Vagina (tissue), 2 donors: Measurements from ENCODE around the gene CFTR. TPM values are rescaled to one million over a fixed set of nuclear protein-coding genes. Genes with fewer than 3 reads are reported as not detected.

Experiments
- DNase-seq, 2 donors: peaks; one replicate each; pipeline ENCODE4 v3.0.0-alpha.2; 2017; ENCODE audit errors: extremely low spot score in 2 of 2
- H3K27ac ChIP-seq: fragments of 200-600 bp; sonication (generic); one replicate; pipeline ENCODE4 v1.5.1; 2019
- H3K27me3 ChIP-seq: fragments of 200-600 bp; sonication (generic); one replicate; pipeline ENCODE4 v1.5.1; 2019
- H3K36me3 ChIP-seq, 2 donors: fragments of 200-600 bp; sonication (generic); one replicate each; pipeline ENCODE4 v1.5.1; 2017 to 2019
- H3K4me1 ChIP-seq: fragments of 200-600 bp; sonication (generic); one replicate; pipeline ENCODE4 v1.5.1; 2019
- H3K4me3 ChIP-seq, 2 donors: fragments of 200-600 bp; sonication (generic); 1 replicate in 1 of 2; 2 replicates in 1 of 2; pipeline ENCODE4 v1.5.1; 2016 to 2019
- H3K9me3 ChIP-seq: fragments of 200-600 bp; sonication (generic); one replicate; pipeline ENCODE4 v1.5.1; 2019
- POLR2A ChIP-seq, 2 donors: fragments of 450-650 bp; IDR thresholded peaks; one replicate each; pipeline ENCODE4 v1.6.1; 2017; ENCODE audit warnings: antibody characterized with exemption in 2 of 2, mild to moderate bottlenecking in 2 of 2, moderate library complexity in 2 of 2
- POLR2AphosphoS5 ChIP-seq, 2 donors: sonication (generic); formaldehyde crosslinking; IDR thresholded peaks; one replicate each; pipeline ENCODE4 v1.9.0; 2017; ENCODE audit warnings: antibody characterized with exemption in 2 of 2, mild to moderate bottlenecking in 2 of 2, low read depth in 1 of 2; ENCODE audit not compliant: insufficient read depth in 1 of 2
- intact Hi-C: fragments of 100-400 bp; cut with DNase I; formaldehyde crosslinking; loops from one replicate; pipeline ENCODE4 v1.15.1; 2023
- total RNA-seq: library from RNA; depleted of rRNA; stranded (reverse); fragments of >200 nt; gene quantifications from one replicate; pipeline ENCODE4 v1.2.3, GENCODE V29; 2016
- TF ChIP-seq, protein P1 (sequence below), 3 experiments: fragments of 450-650 bp in 2 of 3; fragments of 200-600 bp in 1 of 3; sonication (generic) in 1 of 3; IDR thresholded peaks; one replicate each; pipeline ENCODE4 v1.5.1; 2017 to 2019; ENCODE audit warnings: antibody characterized with exemption in 3 of 3, mild to moderate bottlenecking in 2 of 3, moderate library complexity in 2 of 3

Gene CFTR
- total RNA-seq, 1 donor from 2014 or later, result not detected

DNA sequence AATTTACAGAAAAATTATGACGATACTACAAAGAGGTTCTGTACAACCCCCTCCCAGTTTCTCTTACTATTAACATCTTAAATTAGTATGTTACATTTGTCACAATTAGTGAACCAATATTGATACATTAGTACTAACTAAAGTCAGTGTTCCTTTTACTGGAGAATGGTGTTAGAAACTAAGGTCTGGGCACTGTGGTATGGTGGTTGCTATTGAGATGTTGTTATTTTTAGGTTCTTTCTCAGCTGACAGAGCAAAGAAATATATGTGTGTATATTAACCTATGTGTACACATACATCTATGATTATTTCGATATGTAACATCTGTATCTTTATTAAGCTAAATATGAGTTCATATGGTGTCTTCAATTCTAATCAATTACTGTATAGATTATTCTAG, 11.7 kb upstream of the CFTR start:
- DNase-seq, result no peak
- TF ChIP-seq POLR2A (IDR thresholded peaks at IDR 0.05), result no peak

DNA sequence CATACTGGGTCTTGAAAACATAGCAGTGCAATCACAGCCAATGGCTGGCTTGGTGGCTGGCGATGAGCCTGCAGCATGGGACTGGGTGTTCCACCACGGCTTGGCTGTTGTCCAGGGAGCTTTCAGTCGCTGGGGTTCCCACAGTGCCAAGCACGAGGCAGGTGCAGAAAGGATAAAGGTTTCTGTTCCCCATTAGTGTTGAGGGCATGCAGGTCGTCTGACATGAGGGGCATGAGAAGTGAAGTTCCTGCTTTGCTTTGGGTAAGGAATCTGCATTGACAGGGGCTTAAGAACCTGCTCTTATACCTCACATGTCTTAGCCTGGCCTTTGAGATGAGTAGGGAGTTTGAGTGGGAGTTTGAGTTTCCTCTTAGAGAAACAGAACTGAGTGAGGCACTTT, 9.0 kb upstream of the CFTR start:
- H3K4me3 ChIP-seq, result no peak overlapping the region
- intact Hi-C loops, result no loop called here
- no peaks in the 10 kb centered on the region for H3K27me3 ChIP-seq
- no peaks in the 10 kb centered on the region for H3K9me3 ChIP-seq
- TF ChIP-seq, protein P1, sequence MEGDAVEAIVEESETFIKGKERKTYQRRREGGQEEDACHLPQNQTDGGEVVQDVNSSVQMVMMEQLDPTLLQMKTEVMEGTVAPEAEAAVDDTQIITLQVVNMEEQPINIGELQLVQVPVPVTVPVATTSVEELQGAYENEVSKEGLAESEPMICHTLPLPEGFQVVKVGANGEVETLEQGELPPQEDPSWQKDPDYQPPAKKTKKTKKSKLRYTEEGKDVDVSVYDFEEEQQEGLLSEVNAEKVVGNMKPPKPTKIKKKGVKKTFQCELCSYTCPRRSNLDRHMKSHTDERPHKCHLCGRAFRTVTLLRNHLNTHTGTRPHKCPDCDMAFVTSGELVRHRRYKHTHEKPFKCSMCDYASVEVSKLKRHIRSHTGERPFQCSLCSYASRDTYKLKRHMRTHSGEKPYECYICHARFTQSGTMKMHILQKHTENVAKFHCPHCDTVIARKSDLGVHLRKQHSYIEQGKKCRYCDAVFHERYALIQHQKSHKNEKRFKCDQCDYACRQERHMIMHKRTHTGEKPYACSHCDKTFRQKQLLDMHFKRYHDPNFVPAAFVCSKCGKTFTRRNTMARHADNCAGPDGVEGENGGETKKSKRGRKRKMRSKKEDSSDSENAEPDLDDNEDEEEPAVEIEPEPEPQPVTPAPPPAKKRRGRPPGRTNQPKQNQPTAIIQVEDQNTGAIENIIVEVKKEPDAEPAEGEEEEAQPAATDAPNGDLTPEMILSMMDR (IDR thresholded peaks at IDR 0.05), result no peak
- TF ChIP-seq POLR2AphosphoS5 (IDR thresholded peaks at IDR 0.05; ENCODE audit: insufficient read depth in 1 of 2, low read depth in 1 of 2) (no peak), POLR2A (IDR thresholded peaks at IDR 0.05) (no peak)
- no peaks in the 10 kb centered on the region for H3K4me1 ChIP-seq
- no peak overlapping the region for H3K27ac ChIP-seq
- H3K36me3 ChIP-seq, result no peaks in the 10 kb centered on the region
- no peak for DNase-seq

More for the DNA sequence above, 11.7 kb upstream of the CFTR start:
- Histone ChIP-seq H3K4me1 (no peaks in the 10 kb centered on the region), H3K27ac (no peak overlapping the region), H3K36me3 (no peaks in the 10 kb centered on the region), H3K9me3 (no peaks in the 10 kb centered on the region), H3K4me3 (no peak overlapping the region), H3K27me3 (no peaks in the 10 kb centered on the region)
- intact Hi-C loops, result no loop called here

GRCh38 chr7:117472335-117472734, 7.5 kb upstream of the CFTR start:
- intact Hi-C loops, result no loop called here
- TF ChIP-seq POLR2AphosphoS5 (IDR thresholded peaks at IDR 0.05; ENCODE audit: insufficient read depth in 1 of 2, low read depth in 1 of 2) (no peak), POLR2A (IDR thresholded peaks at IDR 0.05) (no peak)
- TF ChIP-seq, protein P1 (IDR thresholded peaks at IDR 0.05), result no peak
- H3K27ac ChIP-seq, result no peak overlapping the region
- H3K4me1 ChIP-seq, result no peaks in the 10 kb centered on the region
- no peak overlapping the region for H3K4me3 ChIP-seq
- no peaks in the 10 kb centered on the region for H3K9me3 ChIP-seq
- H3K36me3 ChIP-seq, result no peaks in the 10 kb centered on the region
- no peaks in the 10 kb centered on the region for H3K27me3 ChIP-seq
- no peak for DNase-seq

- Histone ChIP-seq H3K36me3 (no peaks in the 10 kb centered on the region), H3K9me3 (no peaks in the 10 kb centered on the region), H3K27ac (no peak overlapping the region), H3K4me3 (no peak overlapping the region), H3K27me3 (no peaks in the 10 kb centered on the region), H3K4me1 (peaks cover 10% of the 10 kb centered on the region)
- intact Hi-C loops, result no loop called here
- TF ChIP-seq POLR2AphosphoS5 (IDR thresholded peaks at IDR 0.05; ENCODE audit: insufficient read depth in 1 of 2, low read depth in 1 of 2) (no peak), POLR2A (IDR thresholded peaks at IDR 0.05) (no peak)
- DNase-seq, result no peak
Measured at GRCh38 chr7:117476557-117477215, 3.1 kb upstream of the CFTR start.

DNA sequence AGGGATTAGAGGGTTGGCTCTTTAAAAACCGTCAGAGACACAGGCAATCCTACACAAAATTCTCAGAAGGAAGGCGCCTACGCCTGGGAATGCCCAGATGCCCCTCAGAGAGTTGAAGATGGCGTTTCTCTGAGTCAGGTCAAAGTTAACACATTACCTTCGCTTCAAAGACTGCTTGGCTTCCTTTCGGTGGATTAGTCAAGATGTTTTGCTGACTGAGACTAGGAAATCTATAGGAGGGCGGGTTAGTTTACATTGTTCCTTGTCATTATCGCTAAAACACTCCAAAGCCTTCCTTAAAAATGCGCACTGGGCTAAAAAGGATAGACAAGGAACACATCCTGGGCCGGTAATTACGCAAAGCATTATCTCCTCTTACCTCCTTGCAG, 995 bp upstream of the CFTR start:
- Histone ChIP-seq H3K27me3 (no peaks in the 10 kb centered on the region), H3K27ac (no peak overlapping the region), H3K4me3 (no peak overlapping the region), H3K36me3 (no peaks in the 10 kb centered on the region), H3K4me1 (peaks cover 10% of the 10 kb centered on the region), H3K9me3 (no peaks in the 10 kb centered on the region)
- no peak for DNase-seq
- TF ChIP-seq POLR2AphosphoS5 (IDR thresholded peaks at IDR 0.05; ENCODE audit: insufficient read depth in 1 of 2, low read depth in 1 of 2), result no peak
- TF ChIP-seq, protein P1 (IDR thresholded peaks at IDR 0.05), result no peak
- TF ChIP-seq POLR2A (IDR thresholded peaks at IDR 0.05), result no peak
- intact Hi-C loops, result no loop called here

DNA sequence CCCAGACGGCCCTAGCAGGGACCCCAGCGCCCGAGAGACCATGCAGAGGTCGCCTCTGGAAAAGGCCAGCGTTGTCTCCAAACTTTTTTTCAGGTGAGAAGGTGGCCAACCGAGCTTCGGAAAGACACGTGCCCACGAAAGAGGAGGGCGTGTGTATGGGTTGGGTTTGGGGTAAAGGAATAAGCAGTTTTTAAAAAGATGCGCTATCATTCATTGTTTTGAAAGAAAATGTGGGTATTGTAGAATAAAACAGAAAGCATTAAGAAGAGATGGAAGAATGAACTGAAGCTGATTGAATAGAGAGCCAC, 184 bp downstream of the CFTR start:
- no peaks in the 10 kb centered on the region for H3K27me3 ChIP-seq
- H3K4me3 ChIP-seq, result peak overlapping the region; percentile 36 to 43
- intact Hi-C loops, result no loop called here
- H3K27ac ChIP-seq, result no peak overlapping the region
- H3K36me3 ChIP-seq, result no peaks in the 10 kb centered on the region
- DNase-seq, result no peak
- peaks cover 10% of the 10 kb centered on the region for H3K4me1 ChIP-seq
- H3K9me3 ChIP-seq, result no peaks in the 10 kb centered on the region
- TF ChIP-seq POLR2AphosphoS5 (IDR thresholded peaks at IDR 0.05; ENCODE audit: insufficient read depth in 1 of 2, low read depth in 1 of 2) (no peak), POLR2A (IDR thresholded peaks at IDR 0.05) (no peak)
- TF ChIP-seq, protein P1 (IDR thresholded peaks at IDR 0.05), result no peak
